ENCODE results near the gene SH3BGRL3. TPM values are rescaled to one million over a fixed set of nuclear protein-coding genes. Genes with fewer than 3 reads are reported as not detected.

SH3BGRL3 gene
- total and polyA plus RNA-seq, 2 of the 13 experiments (the other 11 are each of a cell fraction or from before 2014, with no cell fraction given) = 11.4 to 12.2 TPM

DNA sequence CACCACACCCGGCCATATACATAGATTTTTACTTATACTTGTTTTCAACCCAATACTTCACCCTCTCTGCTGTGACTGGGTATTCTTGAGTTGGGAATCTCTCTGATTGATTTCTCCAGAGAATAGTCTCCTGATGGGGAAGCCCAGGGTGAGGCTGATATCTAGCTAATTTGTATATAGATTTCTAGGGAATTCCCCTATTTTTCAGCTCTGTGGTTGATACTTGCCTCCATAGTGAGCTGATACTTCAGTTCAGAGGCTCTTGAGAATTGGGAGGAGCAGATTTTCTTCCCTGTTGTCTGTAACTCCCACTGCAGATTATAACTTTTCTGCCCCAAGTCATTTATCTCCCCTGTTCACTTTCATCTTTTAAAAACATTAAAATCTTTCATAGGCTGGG lies 14.5 kb upstream of the SH3BGRL3 start (continued):
- TF ChIP-seq, protein P1, sequence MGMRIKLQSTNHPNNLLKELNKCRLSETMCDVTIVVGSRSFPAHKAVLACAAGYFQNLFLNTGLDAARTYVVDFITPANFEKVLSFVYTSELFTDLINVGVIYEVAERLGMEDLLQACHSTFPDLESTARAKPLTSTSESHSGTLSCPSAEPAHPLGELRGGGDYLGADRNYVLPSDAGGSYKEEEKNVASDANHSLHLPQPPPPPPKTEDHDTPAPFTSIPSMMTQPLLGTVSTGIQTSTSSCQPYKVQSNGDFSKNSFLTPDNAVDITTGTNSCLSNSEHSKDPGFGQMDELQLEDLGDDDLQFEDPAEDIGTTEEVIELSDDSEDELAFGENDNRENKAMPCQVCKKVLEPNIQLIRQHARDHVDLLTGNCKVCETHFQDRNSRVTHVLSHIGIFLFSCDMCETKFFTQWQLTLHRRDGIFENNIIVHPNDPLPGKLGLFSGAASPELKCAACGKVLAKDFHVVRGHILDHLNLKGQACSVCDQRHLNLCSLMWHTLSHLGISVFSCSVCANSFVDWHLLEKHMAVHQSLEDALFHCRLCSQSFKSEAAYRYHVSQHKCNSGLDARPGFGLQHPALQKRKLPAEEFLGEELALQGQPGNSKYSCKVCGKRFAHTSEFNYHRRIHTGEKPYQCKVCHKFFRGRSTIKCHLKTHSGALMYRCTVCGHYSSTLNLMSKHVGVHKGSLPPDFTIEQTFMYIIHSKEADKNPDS (CRISPR knock-in tag; IDR thresholded peaks at IDR 0.05) = no peak
- TF ChIP-seq TOPORS (CRISPR knock-in tag; IDR thresholded peaks at IDR 0.05) (no peak), ZNF317 (CRISPR knock-in tag; IDR thresholded peaks at IDR 0.05) (no peak), IKZF1 (IDR thresholded peaks at IDR 0.05) (no peak), ZNF652 (CRISPR knock-in tag; IDR thresholded peaks at IDR 0.05; ENCODE audit: borderline replicate concordance, low read depth) (no peak)

- TF ChIP-seq ZNF616 (CRISPR knock-in tag; IDR thresholded peaks at IDR 0.05; ENCODE audit: low read depth) (no peak), ZNF740 (CRISPR knock-in tag; IDR thresholded peaks at IDR 0.05) (no peak), PAWR (CRISPR knock-in tag; IDR thresholded peaks at IDR 0.05; ENCODE audit: borderline replicate concordance) (no peak), MIER2 (CRISPR knock-in tag; IDR thresholded peaks at IDR 0.05) (no peak), TAF15 (IDR thresholded peaks at IDR 0.05; ENCODE audit: low read depth, low read length, poor library complexity, severe bottlenecking) (no peak), RFXANK (CRISPR knock-in tag; IDR thresholded peaks at IDR 0.05) (no peak), ZNF468 (CRISPR knock-in tag; IDR thresholded peaks at IDR 0.05) (no peak), SMAD1 (CRISPR knock-in tag; IDR thresholded peaks at IDR 0.05; ENCODE audit: borderline replicate concordance, low read depth) (no peak), GABPB1 (CRISPR knock-in tag; IDR thresholded peaks at IDR 0.05) (no peak)
- TF ChIP-seq, protein P2, sequence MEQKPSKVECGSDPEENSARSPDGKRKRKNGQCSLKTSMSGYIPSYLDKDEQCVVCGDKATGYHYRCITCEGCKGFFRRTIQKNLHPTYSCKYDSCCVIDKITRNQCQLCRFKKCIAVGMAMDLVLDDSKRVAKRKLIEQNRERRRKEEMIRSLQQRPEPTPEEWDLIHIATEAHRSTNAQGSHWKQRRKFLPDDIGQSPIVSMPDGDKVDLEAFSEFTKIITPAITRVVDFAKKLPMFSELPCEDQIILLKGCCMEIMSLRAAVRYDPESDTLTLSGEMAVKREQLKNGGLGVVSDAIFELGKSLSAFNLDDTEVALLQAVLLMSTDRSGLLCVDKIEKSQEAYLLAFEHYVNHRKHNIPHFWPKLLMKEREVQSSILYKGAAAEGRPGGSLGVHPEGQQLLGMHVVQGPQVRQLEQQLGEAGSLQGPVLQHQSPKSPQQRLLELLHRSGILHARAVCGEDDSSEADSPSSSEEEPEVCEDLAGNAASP (CRISPR knock-in tag; IDR thresholded peaks at IDR 0.05; ENCODE audit: borderline replicate concordance) = no peak
- TF ChIP-seq, protein P3, sequence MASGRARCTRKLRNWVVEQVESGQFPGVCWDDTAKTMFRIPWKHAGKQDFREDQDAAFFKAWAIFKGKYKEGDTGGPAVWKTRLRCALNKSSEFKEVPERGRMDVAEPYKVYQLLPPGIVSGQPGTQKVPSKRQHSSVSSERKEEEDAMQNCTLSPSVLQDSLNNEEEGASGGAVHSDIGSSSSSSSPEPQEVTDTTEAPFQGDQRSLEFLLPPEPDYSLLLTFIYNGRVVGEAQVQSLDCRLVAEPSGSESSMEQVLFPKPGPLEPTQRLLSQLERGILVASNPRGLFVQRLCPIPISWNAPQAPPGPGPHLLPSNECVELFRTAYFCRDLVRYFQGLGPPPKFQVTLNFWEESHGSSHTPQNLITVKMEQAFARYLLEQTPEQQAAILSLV (CRISPR knock-in tag; IDR thresholded peaks at IDR 0.05; ENCODE audit: borderline replicate concordance) = no peak
- DNase-seq (ENCODE audit: low spot score) (no peak), FAIRE-seq (no peak), ATAC-seq (no peak)
- CTCF ChIA-PET (ENCODE audit: low intra/inter-chr PET ratio, low total read pairs) = no interaction called here
- Histone ChIP-seq H2AFZ (ENCODE audit: low read length) (no peak overlapping the region), H3K4me1 (ENCODE audit: insufficient read depth, low read length) (no peaks in the 10 kb centered on the region), H3K4me3 (replicated peaks in 1 of 3; ENCODE audit: insufficient read depth in 1 of 3, low read depth in 2 of 3, low read length in 3 of 3) (no peak overlapping the region), H4K20me1 (ENCODE audit: insufficient read depth, low read length) (no peaks in the 10 kb centered on the region), H3K27ac (ENCODE audit: extremely low read length, insufficient read depth, low read length) (no peak overlapping the region), H3K4me2 (ENCODE audit: low read depth, low read length) (no peak overlapping the region), H3K36me3 (replicated peaks in 1 of 2; ENCODE audit: control insufficient read depth in 1 of 2, insufficient read depth in 2 of 2, low read length in 2 of 2) (peaks cover 13 to 66% of the 10 kb centered on the region in 2 experiments), H3K79me2 (ENCODE audit: insufficient read depth, low read length) (no peaks in the 10 kb centered on the region), H3K27me3 (ENCODE audit: control insufficient read depth in 1 of 2, insufficient read depth in 2 of 2, low read length in 2 of 2) (no peaks in the 10 kb centered on the region), H3K9ac (ENCODE audit: insufficient read depth, low read depth, low read length) (no peak overlapping the region), H3K9me3 (ENCODE audit: low read length) (no peaks in the 10 kb centered on the region)
- intact Hi-C loops (cut with micrococcal nuclease; ENCODE audit: unreplicated experiment) (no loop called here), in situ Hi-C loops (cut with HindIII; ENCODE audit: extremely low pct_ligation_motif_present, low pct_unique_long_range_greater_than_20kb) (no loop called here)
- POLR2A ChIA-PET = no interaction called here
- no TSS peak for BruUV-seq (replicated peaks)
- 97% methylated on average over 9 of the region's 9 CpGs for WGBS (ENCODE audit: low lambda C conversion rate)
Measured at GRCh38 chr1:26268290-26269197, 11.3 kb upstream of the SH3BGRL3 start.
